Transverse colon (tissue), 4 donors: ENCODE data around the gene BACH2. TPM values are rescaled to one million over a fixed set of nuclear protein-coding genes. Genes with fewer than 3 reads are reported as not detected.

Source experiments
- DNase-seq: peaks from one replicate; pipeline ENCODE4 v3.0.0-alpha.2; 2019
- H3K27ac ChIP-seq, 4 donors: fragments of 200-600 bp; sonication (generic); 2 replicates each; pipeline ENCODE4 v1.5.1; 2016 to 2018; ENCODE audit warnings: inconsistent platforms in 4 of 4
- H3K27me3 ChIP-seq: fragments of 200-600 bp; sonication (generic); 2 replicates; pipeline ENCODE4 v1.5.1; 2017; ENCODE audit warnings: inconsistent platforms
- H3K36me3 ChIP-seq, 4 donors: fragments of 200-600 bp; sonication (generic); 2 replicates each; pipeline ENCODE4 v1.5.1; 2017 to 2019; ENCODE audit warnings: inconsistent platforms in 4 of 4
- H3K4me1 ChIP-seq, 4 donors: fragments of 200-600 bp; sonication (generic); 2 replicates each; pipeline ENCODE4 v1.5.1; 2017 to 2020; ENCODE audit warnings: inconsistent platforms in 4 of 4
- H3K4me3 ChIP-seq, 4 donors: fragments of 200-600 bp; sonication (generic); 1 replicate in 1 of 4; 2 replicates in 3 of 4; pipeline versions ENCODE4 v1.5.1 to v1.6.1; 2017 to 2019; ENCODE audit warnings: inconsistent platforms in 4 of 4
- H3K9me3 ChIP-seq, 2 donors: fragments of 200-600 bp; sonication (generic); 2 replicates each; pipeline ENCODE4 v1.5.1; 2017 to 2019; ENCODE audit warnings: inconsistent platforms in 2 of 2
- CTCF ChIP-seq, 5 experiments: fragments of 200-600 bp in 3 of 5; fragments of 450-650 bp in 2 of 5; sonication (generic) in 3 of 5; IDR thresholded peaks; 1 replicate in 2 of 5; 2 replicates in 3 of 5; pipeline ENCODE4 v1.5.1; 2016 to 2017; ENCODE audit warnings: antibody characterized with exemption in 5 of 5, inconsistent platforms in 3 of 5, mild to moderate bottlenecking in 2 of 5, moderate library complexity in 1 of 5
- EP300 ChIP-seq: sonication (generic); formaldehyde crosslinking; IDR thresholded peaks from one replicate; pipeline ENCODE4 v1.6.1; 2017; ENCODE audit warnings: antibody characterized with exemption, low read depth
- POLR2A ChIP-seq: fragments of 450-650 bp; IDR thresholded peaks from one replicate; pipeline ENCODE4 v1.6.1; 2016; ENCODE audit warnings: antibody characterized with exemption, mild to moderate bottlenecking, moderate library complexity
- POLR2AphosphoS5 ChIP-seq, 3 donors: sonication (generic); formaldehyde crosslinking; IDR thresholded peaks; one replicate each; pipeline ENCODE4 v1.6.1; 2016; ENCODE audit warnings: antibody characterized with exemption in 3 of 3
- WGBS, 2 donors: methylation state at CpG; one replicate each; pipeline ENCODE4 v1.1.5; 2018; ENCODE audit warnings: low coverage in 1 of 2; 5-methylcytosine and 5-hydroxymethylcytosine counted together
- in situ Hi-C, 4 donors: fragments of 200-750 bp; cut with MboI; loops; one replicate each; pipeline versions ENCODE4 v1.15.0 to v1.15.1; 2017; ENCODE audit warnings: low sequenced_read_pairs in 3 of 4, low pct_ligation_motif_present in 1 of 4, low pct_unique_long_range_greater_than_20kb in 1 of 4
- intact Hi-C: fragments of 100-400 bp; cut with DNase I; formaldehyde crosslinking; loops from one replicate; pipeline ENCODE4 v1.15.1; 2023; ENCODE audit warnings: low total_unique reads
- total RNA-seq, 4 donors: library from RNA; depleted of rRNA; stranded (reverse); fragments of >200 nt; gene quantifications; one replicate each; pipeline ENCODE4 v1.1.0, GENCODE V29; 2016

Gene BACH2
- total RNA-seq, 4 donors from 2014 or later, result 0.20 to 7.5 (median 2.4) TPM

- no peak overlapping the region for H3K4me3 ChIP-seq
- H3K36me3 ChIP-seq, result no peaks in the 10 kb centered on the region
- intact Hi-C loops, result no loop called here
- no peaks in the 10 kb centered on the region for H3K4me1 ChIP-seq
- H3K27ac ChIP-seq, result no peak overlapping the region
- no peaks in the 10 kb centered on the region for H3K9me3 ChIP-seq
- no peak for DNase-seq
- no peak for TF ChIP-seq POLR2A
- no peak for TF ChIP-seq CTCF (IDR thresholded peaks at IDR 0.05)
- no peak for TF ChIP-seq POLR2AphosphoS5 (IDR thresholded peaks at IDR 0.05)
- TF ChIP-seq EP300, result no peak
- no peaks in the 10 kb centered on the region for H3K27me3 ChIP-seq
- 68% methylated on average over 2 of the region's 2 CpGs; no CpG with 5 or more reads in 1 of the 2 donors for WGBS, 2 donors
- in situ Hi-C loops, result no loop called here
Measured at GRCh38 chr6:90082847-90083246, 213.8 kb downstream of the BACH2 start.

GRCh38 chr6:90080876-90081481 is 215.7 kb downstream of the BACH2 start:
- in situ Hi-C loops (no loop called here), intact Hi-C loops (no loop called here)
- DNase-seq, result no peak
- no peak overlapping the region for H3K4me3 ChIP-seq
- H3K27me3 ChIP-seq, result no peaks in the 10 kb centered on the region
- H3K36me3 ChIP-seq, result no peaks in the 10 kb centered on the region
- TF ChIP-seq EP300 (no peak), POLR2AphosphoS5 (IDR thresholded peaks at IDR 0.05) (no peak), POLR2A (no peak), CTCF (IDR thresholded peaks at IDR 0.05) (no peak)
- H3K27ac ChIP-seq, result no peak overlapping the region
- WGBS, 2 donors, result 63 to 75% methylated on average over 2 to 9 of the region's 9 CpGs
- H3K9me3 ChIP-seq, result no peaks in the 10 kb centered on the region
- no peaks in the 10 kb centered on the region for H3K4me1 ChIP-seq

GRCh38 chr6:90079560-90080490 is 216.8 kb downstream of the BACH2 start:
- no peaks in the 10 kb centered on the region for H3K36me3 ChIP-seq
- WGBS, 2 donors, result 76 to 78% methylated on average over 11 of the region's 11 CpGs
- no peaks in the 10 kb centered on the region for H3K9me3 ChIP-seq
- no peak overlapping the region for H3K27ac ChIP-seq
- H3K4me1 ChIP-seq, result no peaks in the 10 kb centered on the region
- no peak for DNase-seq
- no peak for TF ChIP-seq POLR2AphosphoS5 (IDR thresholded peaks at IDR 0.05)
- no peak for TF ChIP-seq CTCF (IDR thresholded peaks at IDR 0.05)
- no peak for TF ChIP-seq POLR2A
- TF ChIP-seq EP300, result no peak
- in situ Hi-C loops, result no loop called here
- intact Hi-C loops, result no loop called here
- H3K27me3 ChIP-seq, result no peaks in the 10 kb centered on the region
- no peak overlapping the region for H3K4me3 ChIP-seq

- intact Hi-C loops, result no loop called here
- Histone ChIP-seq H3K4me3 (no peak overlapping the region), H3K27ac (no peak overlapping the region), H3K4me1 (no peaks in the 10 kb centered on the region), H3K36me3 (no peaks in the 10 kb centered on the region), H3K9me3 (no peaks in the 10 kb centered on the region), H3K27me3 (no peaks in the 10 kb centered on the region)
- 71 to 80% methylated on average over 7 to 10 of the region's 10 CpGs for WGBS, 2 donors
- TF ChIP-seq CTCF (IDR thresholded peaks at IDR 0.05) (no peak), POLR2AphosphoS5 (IDR thresholded peaks at IDR 0.05) (no peak), POLR2A (no peak), EP300 (no peak)
- in situ Hi-C loops, result no loop called here
- DNase-seq, result no peak
Measured at GRCh38 chr6:90078513-90079289, 217.9 kb downstream of the BACH2 start.
